ENCODE data around the gene AXIN2. TPM values are rescaled to one million over a fixed set of nuclear protein-coding genes. Genes with fewer than 3 reads are reported as not detected.
"Not testable (repeated sequence)": the region's sequence is repeated elsewhere in the genome, so short reads cannot be mapped to it uniquely, and the experiment has no call there.

The AXIN2 gene
- total RNA-seq, 1 donor from 2014 or later: 2.1 TPM

- no peak for DNase-seq (ENCODE audit: low read depth in 2 of 2)
Observed at GRCh38 chr17:65487161-65487560, 74.3 kb downstream of the AXIN2 start.

- DNase-seq (ENCODE audit: low read depth in 2 of 2): peak in 1 of 2 donors; percentile 37
Observed at GRCh38 chr17:65485388-65486299, 75.8 kb downstream of the AXIN2 start.

GRCh38 chr17:65484405-65484804 lies 77.0 kb downstream of the AXIN2 start:
- not testable (repeated sequence) for DNase-seq (ENCODE audit: low read depth in 2 of 2)

GRCh38 chr17:65483438-65483837 lies 78.0 kb downstream of the AXIN2 start:
- no peak for DNase-seq (ENCODE audit: low read depth in 2 of 2)

GRCh38 chr17:65482201-65482600 lies 79.2 kb downstream of the AXIN2 start:
- DNase-seq (ENCODE audit: low read depth in 2 of 2): no peak

- no peak for DNase-seq (ENCODE audit: low read depth in 2 of 2)
Observed at GRCh38 chr17:65479282-65479681, 82.2 kb downstream of the AXIN2 start.

All from dermis microvascular lymphatic vessel endothelial cell (primary cell).